RWPE2 (cell line): Measurements from ENCODE around the gene CCDC7.

Experiments
- ATAC-seq: fragments of 200-7000 bp; cut with Tn5 transposase; 3 replicates; pipeline ENCODE4 v1.9.1; 2021; ENCODE audit warnings: low read depth
- DNase-seq: peaks from one replicate; pipeline ENCODE4 v3.0.0-alpha.2; 2020; ENCODE audit warnings: low spot score
- H3K27ac ChIP-seq: fragments of 450-650 bp; 2 replicates; pipeline ENCODE4 v1.5.1; 2017; ENCODE audit warnings: mild to moderate bottlenecking; ENCODE audit not compliant: poor library complexity, severe bottlenecking
- H3K27me3 ChIP-seq: fragments of 250-450 bp; sonication (Bioruptor Pico); 2 replicates; pipeline ENCODE4 v1.5.1; 2021; ENCODE audit warnings: mild to moderate bottlenecking, moderate library complexity; ENCODE audit not compliant: insufficient read depth, poor library complexity, severe bottlenecking
- H3K36me3 ChIP-seq: fragments of 250-450 bp; sonication (Bioruptor Pico); 2 replicates; pipeline ENCODE4 v1.5.1; 2020; ENCODE audit warnings: low read depth, mild to moderate bottlenecking, moderate library complexity
- H3K4me1 ChIP-seq: fragments of 250-450 bp; sonication (Bioruptor Pico); 2 replicates; pipeline ENCODE4 v1.5.1; 2021; ENCODE audit warnings: mild to moderate bottlenecking, moderate library complexity; ENCODE audit not compliant: insufficient read depth, poor library complexity, severe bottlenecking
- H3K4me3 ChIP-seq: fragments of 250-450 bp; sonication (Bioruptor Pico); 2 replicates; pipeline ENCODE4 v1.5.1; 2021; ENCODE audit warnings: mild to moderate bottlenecking, moderate library complexity; ENCODE audit not compliant: severe bottlenecking
- H3K9me3 ChIP-seq: fragments of 250-450 bp; sonication (Bioruptor Pico); 2 replicates; pipeline ENCODE4 v1.5.1; 2021; ENCODE audit warnings: mild to moderate bottlenecking, moderate library complexity; ENCODE audit not compliant: severe bottlenecking
- CTCF ChIP-seq: fragments of 450-650 bp; IDR thresholded peaks from one replicate; pipeline ENCODE4 v1.5.1; 2017; ENCODE audit warnings: mild to moderate bottlenecking, moderate library complexity; ENCODE audit not compliant: poor library complexity, severe bottlenecking

The CCDC7 gene

GRCh38 chr10:32878646-32879045 is 432.7 kb downstream of the CCDC7 start:
- no peaks in the 10 kb centered on the region for H3K9me3 ChIP-seq
- no peaks in the 10 kb centered on the region for H3K4me1 ChIP-seq
- DNase-seq (no peak), ATAC-seq (no peak)
- no peak overlapping the region for H3K4me3 ChIP-seq
- H3K36me3 ChIP-seq = no peaks in the 10 kb centered on the region; the same call in 1 of the 2 replicates
- TF ChIP-seq CTCF = no peak
- H3K27me3 ChIP-seq = no peaks in the 10 kb centered on the region
- no peak overlapping the region for H3K27ac ChIP-seq

GRCh38 chr10:32882076-32882475 is 436.1 kb downstream of the CCDC7 start:
- ATAC-seq (no peak), DNase-seq (no peak)
- TF ChIP-seq CTCF = no peak
- Histone ChIP-seq H3K36me3 (no peaks in the 10 kb centered on the region; the same call in 1 of the 2 replicates), H3K27me3 (no peaks in the 10 kb centered on the region), H3K4me1 (no peaks in the 10 kb centered on the region), H3K9me3 (no peaks in the 10 kb centered on the region), H3K27ac (no peak overlapping the region), H3K4me3 (no peak overlapping the region)

- H3K27ac ChIP-seq = no peak overlapping the region
- H3K4me3 ChIP-seq = no peak overlapping the region
- TF ChIP-seq CTCF = no peak
- 0 out of 3 replicates have a peak, but pooled peaks have one; percentile 2 for ATAC-seq
- H3K36me3 ChIP-seq = 0 out of 2 replicates have a peak, but pooled peaks cover 3% of the 10 kb centered on the region
- H3K9me3 ChIP-seq = no peaks in the 10 kb centered on the region
- H3K27me3 ChIP-seq = no peaks in the 10 kb centered on the region
- no peaks in the 10 kb centered on the region for H3K4me1 ChIP-seq
- DNase-seq = no peak
These were observed 441.5 kb downstream of the CCDC7 start for GRCh38 chr10:32887481-32887880.

- Histone ChIP-seq H3K36me3 (0 out of 2 replicates have a peak, but pooled peaks cover 3% of the 10 kb centered on the region), H3K27ac (no peak overlapping the region), H3K4me3 (no peak overlapping the region), H3K4me1 (no peaks in the 10 kb centered on the region), H3K9me3 (no peaks in the 10 kb centered on the region), H3K27me3 (no peaks in the 10 kb centered on the region)
- no peak for DNase-seq
- no peak for TF ChIP-seq CTCF
- no peak for ATAC-seq
These were observed 442.4 kb downstream of the CCDC7 start for GRCh38 chr10:32888161-32888927.

- Histone ChIP-seq H3K27ac (no peak overlapping the region), H3K4me3 (no peak overlapping the region), H3K27me3 (no peaks in the 10 kb centered on the region), H3K9me3 (no peaks in the 10 kb centered on the region), H3K4me1 (no peaks in the 10 kb centered on the region), H3K36me3 (peaks cover 7% of the 10 kb centered on the region; the same call in 1 of the 2 replicates)
- ATAC-seq = no peak
- no peak for DNase-seq
- no peak for TF ChIP-seq CTCF
These were observed 443.8 kb downstream of the CCDC7 start for GRCh38 chr10:32889631-32890212.
